ENCODE results near the gene SPX. TPM values are rescaled to one million over a fixed set of nuclear protein-coding genes. Genes with fewer than 3 reads are reported as not detected.
A peak's percentile ranks its signal among the peaks of the same experiment; 100 is the strongest.

Gene SPX
- total RNA-seq, 1 experiment from 2014 or later, result 0.39 TPM

DNA sequence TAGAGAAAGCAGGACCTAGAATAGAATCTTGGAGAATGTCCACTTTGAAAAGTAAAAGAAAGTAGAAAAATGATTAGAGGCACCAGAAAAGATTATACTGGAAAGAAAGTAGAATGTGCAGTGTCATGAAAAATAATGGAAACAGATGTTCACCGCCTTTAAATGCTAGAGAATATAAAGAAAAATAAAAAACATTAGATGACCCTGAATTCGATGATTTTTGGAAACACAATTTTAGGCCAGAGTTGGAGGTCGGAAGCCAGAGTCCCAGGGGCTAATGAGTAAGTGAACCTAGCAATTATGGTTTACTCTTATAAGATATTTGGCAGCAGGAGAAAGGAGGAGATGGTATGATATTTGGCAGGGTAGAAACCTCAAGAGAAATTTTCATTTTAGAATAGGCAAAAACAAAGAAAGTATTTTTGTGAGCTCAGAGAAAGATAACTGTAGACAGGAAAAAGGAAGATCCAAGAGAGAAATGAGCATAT is 40.9 kb downstream of the SPX start:
- BruUV-seq (replicated peaks), result no TSS peak
- no peak overlapping the region for H3K27ac ChIP-seq
- ChIA-PET POLR2A (ENCODE audit: unreplicated experiment) (no interaction called here), CTCF (no interaction called here)
- H2AFZ ChIP-seq, result no peak overlapping the region
- no peaks in the 10 kb centered on the region for H3F3A ChIP-seq (ENCODE audit: insufficient read depth, low read depth)
- no peaks in the 10 kb centered on the region for H3K79me2 ChIP-seq (ENCODE audit: low read depth)
- peaks cover 4% of the 10 kb centered on the region; the same call in 1 of the 2 replicates for H3K9me3 ChIP-seq (ENCODE audit: insufficient read depth, low read depth)
- no peaks in the 10 kb centered on the region for H3K36me3 ChIP-seq (ENCODE audit: low read depth)
- no peaks in the 10 kb centered on the region for H3K9me2 ChIP-seq (ENCODE audit: insufficient read depth)
- H3K4me3 ChIP-seq, result no peak overlapping the region
- no peaks in the 10 kb centered on the region for H3K4me1 ChIP-seq (replicated peaks; ENCODE audit: insufficient read depth)
- no peak for TF ChIP-seq EZH2 (IDR thresholded peaks at IDR 0.05; ENCODE audit: low read depth)
- TF ChIP-seq, protein P1, sequence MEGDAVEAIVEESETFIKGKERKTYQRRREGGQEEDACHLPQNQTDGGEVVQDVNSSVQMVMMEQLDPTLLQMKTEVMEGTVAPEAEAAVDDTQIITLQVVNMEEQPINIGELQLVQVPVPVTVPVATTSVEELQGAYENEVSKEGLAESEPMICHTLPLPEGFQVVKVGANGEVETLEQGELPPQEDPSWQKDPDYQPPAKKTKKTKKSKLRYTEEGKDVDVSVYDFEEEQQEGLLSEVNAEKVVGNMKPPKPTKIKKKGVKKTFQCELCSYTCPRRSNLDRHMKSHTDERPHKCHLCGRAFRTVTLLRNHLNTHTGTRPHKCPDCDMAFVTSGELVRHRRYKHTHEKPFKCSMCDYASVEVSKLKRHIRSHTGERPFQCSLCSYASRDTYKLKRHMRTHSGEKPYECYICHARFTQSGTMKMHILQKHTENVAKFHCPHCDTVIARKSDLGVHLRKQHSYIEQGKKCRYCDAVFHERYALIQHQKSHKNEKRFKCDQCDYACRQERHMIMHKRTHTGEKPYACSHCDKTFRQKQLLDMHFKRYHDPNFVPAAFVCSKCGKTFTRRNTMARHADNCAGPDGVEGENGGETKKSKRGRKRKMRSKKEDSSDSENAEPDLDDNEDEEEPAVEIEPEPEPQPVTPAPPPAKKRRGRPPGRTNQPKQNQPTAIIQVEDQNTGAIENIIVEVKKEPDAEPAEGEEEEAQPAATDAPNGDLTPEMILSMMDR (conservative IDR thresholded peaks at IDR 0.05), result no peak
- no peaks in the 10 kb centered on the region for H4K20me1 ChIP-seq (ENCODE audit: insufficient read depth)
- no peak overlapping the region for H3K4me2 ChIP-seq
- intact Hi-C loops (cut with micrococcal nuclease; ENCODE audit: unreplicated experiment), result no loop called here
- H3K27me3 ChIP-seq (ENCODE audit: insufficient read depth, low read depth), result no peaks in the 10 kb centered on the region
- no peak for DNase-seq

DNA sequence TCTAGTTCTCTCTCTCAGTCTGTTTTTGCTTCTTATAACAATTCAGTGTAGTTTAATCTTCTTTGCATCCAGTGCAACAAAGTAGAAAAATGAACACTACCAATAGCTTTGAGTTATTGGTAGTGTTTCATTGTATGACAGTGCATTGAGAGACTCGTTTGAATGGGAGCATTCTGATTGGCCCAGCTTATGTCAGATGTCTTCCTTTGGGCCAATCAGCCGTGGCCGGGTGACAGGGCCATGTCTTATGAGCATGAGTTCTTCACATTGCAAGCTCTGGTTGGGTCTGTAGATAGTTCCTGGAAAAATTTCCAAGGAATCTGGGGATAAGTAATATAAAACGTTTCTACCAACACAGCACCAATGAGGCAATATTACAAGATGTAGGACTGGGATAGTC is 42.0 kb downstream of the SPX start:
- TF ChIP-seq, protein P1 (conservative IDR thresholded peaks at IDR 0.05), result no peak
- TF ChIP-seq EZH2 (IDR thresholded peaks at IDR 0.05; ENCODE audit: low read depth), result no peak
- H3K27me3 ChIP-seq (ENCODE audit: insufficient read depth, low read depth), result no peaks in the 10 kb centered on the region
- H3K4me3 ChIP-seq, result no peak overlapping the region
- H3K4me1 ChIP-seq (replicated peaks; ENCODE audit: insufficient read depth), result no peaks in the 10 kb centered on the region
- peak overlapping the region; percentile 21; the same call in 1 of the 2 replicates for H2AFZ ChIP-seq
- POLR2A ChIA-PET (ENCODE audit: unreplicated experiment), result no interaction called here
- no peak for DNase-seq
- no peaks in the 10 kb centered on the region for H3K9me2 ChIP-seq (ENCODE audit: insufficient read depth)
- CTCF ChIA-PET, result no interaction called here
- no TSS peak for BruUV-seq (replicated peaks)
- peaks cover 4% of the 10 kb centered on the region; the same call in 1 of the 2 replicates for H3K9me3 ChIP-seq (ENCODE audit: insufficient read depth, low read depth)
- H4K20me1 ChIP-seq (ENCODE audit: insufficient read depth), result no peaks in the 10 kb centered on the region
- H3F3A ChIP-seq (ENCODE audit: insufficient read depth, low read depth), result no peaks in the 10 kb centered on the region
- no peak overlapping the region for H3K4me2 ChIP-seq
- no peak overlapping the region for H3K27ac ChIP-seq
- intact Hi-C loops (cut with micrococcal nuclease; ENCODE audit: unreplicated experiment), result no loop called here
- no peaks in the 10 kb centered on the region for H3K79me2 ChIP-seq (ENCODE audit: low read depth)
- no peaks in the 10 kb centered on the region for H3K36me3 ChIP-seq (ENCODE audit: low read depth)

- no peak for TF ChIP-seq EZH2 (IDR thresholded peaks at IDR 0.05; ENCODE audit: low read depth)
- TF ChIP-seq, protein P1 (conservative IDR thresholded peaks at IDR 0.05), result no peak
- ChIA-PET CTCF (no interaction called here), POLR2A (ENCODE audit: unreplicated experiment) (no interaction called here)
- H3K79me2 ChIP-seq (ENCODE audit: low read depth), result no peaks in the 10 kb centered on the region
- intact Hi-C loops (cut with micrococcal nuclease; ENCODE audit: unreplicated experiment), result no loop called here
- BruUV-seq (replicated peaks), result no TSS peak
- no peaks in the 10 kb centered on the region for H3K9me2 ChIP-seq (ENCODE audit: insufficient read depth)
- peaks cover 3% of the 10 kb centered on the region; the same call in 1 of the 2 replicates for H3K27me3 ChIP-seq (ENCODE audit: insufficient read depth, low read depth)
- no peak overlapping the region for H2AFZ ChIP-seq
- peaks cover 4% of the 10 kb centered on the region; the same call in 1 of the 2 replicates for H3K9me3 ChIP-seq (ENCODE audit: insufficient read depth, low read depth)
- no peak overlapping the region for H3K27ac ChIP-seq
- no peak for DNase-seq
- H3K4me3 ChIP-seq, result no peak overlapping the region
- no peaks in the 10 kb centered on the region for H3K4me1 ChIP-seq (replicated peaks; ENCODE audit: insufficient read depth)
- no peaks in the 10 kb centered on the region for H3K36me3 ChIP-seq (ENCODE audit: low read depth)
- H3F3A ChIP-seq (ENCODE audit: insufficient read depth, low read depth), result no peaks in the 10 kb centered on the region
- H3K4me2 ChIP-seq, result no peak overlapping the region
- no peaks in the 10 kb centered on the region for H4K20me1 ChIP-seq (ENCODE audit: insufficient read depth)
Measured at GRCh38 chr12:21571046-21571445, 45.0 kb downstream of the SPX start.

All from PC-9 (cell line).